Activated T-helper 2 cell treated with anti-CD3 and anti-CD28 coated beads, Interferon-gamma antibody, Interleukin-2, Interleukin-4, amounts not matched to agents 10 μg/mL and 5 μg/mL and 100 μg/mL, durations not matched to agents 14 hours and 24 hours and 36 hours (primary cell): ENCODE results near the gene AMER1. TPM values are rescaled to one million over a fixed set of nuclear protein-coding genes. Genes with fewer than 3 reads are reported as not detected.
"Not testable (repeated sequence)": the region's sequence is repeated elsewhere in the genome, so short reads cannot be mapped to it uniquely, and the experiment has no call there.

Experiments used
- DNase-seq: peaks from one replicate; pipeline ENCODE4 v3.0.0; 2021; ENCODE audit warnings: low spot score
- H3K27ac Mint-ChIP-seq: one replicate; pipeline ENCODE4 v1.8.0; 2021; ENCODE audit warnings: mixed read lengths
- H3K27me3 Mint-ChIP-seq: one replicate; pipeline ENCODE4 v1.8.0; 2021; ENCODE audit warnings: low read depth, mixed read lengths
- H3K36me3 Mint-ChIP-seq: one replicate; pipeline ENCODE4 v1.8.0; 2021; ENCODE audit warnings: low read depth, mixed read lengths
- H3K4me1 Mint-ChIP-seq: one replicate; pipeline ENCODE4 v1.8.0; 2021; ENCODE audit warnings: low read depth, mixed read lengths
- H3K4me3 Mint-ChIP-seq: one replicate; pipeline ENCODE4 v1.8.0; 2021; ENCODE audit warnings: low read depth, mild to moderate bottlenecking, moderate library complexity, mixed read lengths
- H3K9me3 Mint-ChIP-seq: one replicate; pipeline ENCODE4 v1.8.0; 2021; ENCODE audit warnings: mixed read lengths
- intact Hi-C: fragments of 100-400 bp; cut with micrococcal nuclease; formaldehyde crosslinking; loops from one replicate; pipeline ENCODE4 v1.15.1; 2023
- total RNA-seq: library from RNA; stranded (reverse); gene quantifications from 2 replicates; pipeline ENCODE4 v1.2.3, GENCODE V29; 2022

The AMER1 gene
- total RNA-seq = 5.4 TPM in 2 replicates

DNA sequence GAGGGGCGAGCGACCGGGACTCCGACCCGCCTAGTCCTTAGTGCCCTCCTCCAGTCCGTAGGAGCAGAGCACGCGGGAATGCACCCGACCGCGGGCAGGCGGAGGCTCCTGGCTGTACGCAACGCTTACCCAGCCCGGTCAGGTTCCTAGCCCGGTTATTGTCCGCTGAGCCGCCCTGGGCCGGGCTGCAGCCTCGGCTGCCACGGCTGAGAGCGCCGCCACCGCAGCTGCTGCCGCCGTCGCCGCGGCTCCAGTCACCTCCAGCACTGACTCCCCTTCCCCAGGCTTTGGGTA is at the start of gene AMER1:
TSS of gene AMER1 (minus strand) at position 268 of the 294 bp plus-strand sequence. CDS start 12,422 bp downstream, outside the sequence.
- no peak for DNase-seq
- Mint-ChIP-seq H3K4me1 (peaks cover 8% of the 10 kb centered on the region), H3K27ac (peak within 1 kb of the TSS; percentile 91), H3K36me3 (no peaks in the 10 kb centered on the region), H3K9me3 (no peaks in the 10 kb centered on the region), H3K27me3 (no peaks in the 10 kb centered on the region), H3K4me3 (peak within 1 kb of the TSS; percentile 87)
- intact Hi-C loops = loop anchor here (1.0 to 10.0 kb wide), 4 partner anchors 192 to 1329 kb away; partner anchors contain the start of genes LAS1L, MTMR8 and ZC4H2

DNA sequence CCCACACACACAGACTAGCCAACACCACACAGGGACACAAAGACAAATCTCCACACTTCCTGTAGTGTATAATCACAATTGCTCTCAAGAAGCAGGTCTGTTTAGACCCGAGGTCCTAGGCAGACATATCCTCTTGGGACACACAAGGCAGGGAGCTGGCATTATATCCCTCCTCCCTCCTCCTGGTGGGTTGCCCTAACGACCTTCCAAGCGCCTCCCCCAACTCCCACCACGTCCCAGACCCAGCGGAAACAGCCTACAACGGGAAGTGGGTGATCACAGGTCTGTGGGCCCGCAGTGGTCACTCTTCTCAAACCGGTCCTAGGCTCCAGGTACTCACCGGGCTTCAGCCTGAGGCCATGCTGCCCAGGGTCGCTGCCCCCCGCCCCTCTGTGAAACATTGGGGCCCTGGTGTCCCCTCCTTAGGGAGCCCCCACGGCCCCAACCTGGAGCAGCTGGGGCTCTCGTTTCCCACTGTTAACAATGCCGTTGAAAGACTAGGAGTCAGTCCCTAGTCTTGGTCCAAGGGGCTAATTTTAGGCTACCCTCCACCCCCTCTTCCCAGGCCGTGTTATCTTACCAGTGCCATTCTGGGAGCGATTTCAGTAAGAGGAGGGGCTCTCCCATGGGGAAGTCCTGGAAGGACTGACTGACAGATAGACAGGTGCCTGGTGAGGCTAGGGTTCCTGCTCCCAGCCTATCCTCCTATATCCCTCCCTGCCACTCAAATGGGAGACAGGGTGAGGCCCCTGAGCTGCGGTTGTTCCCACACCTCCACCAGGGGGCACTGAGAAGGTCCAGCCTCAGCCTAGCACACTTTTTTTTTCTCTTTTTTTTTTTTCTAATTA is 24.8 kb upstream of the AMER1 start, which contains the start of gene ASB12:
TSS of gene ASB12 (minus strand) at position 485 of the 848 bp plus-strand sequence. CDS start 4,957 bp downstream, outside the sequence.
- no peak within 1 kb of the TSS for H3K27ac Mint-ChIP-seq
- DNase-seq = no peak
- no peaks in the 10 kb centered on the region for H3K36me3 Mint-ChIP-seq
- H3K27me3 Mint-ChIP-seq = no peaks in the 10 kb centered on the region
- H3K9me3 Mint-ChIP-seq = no peaks in the 10 kb centered on the region
- intact Hi-C loops = no loop called here
- H3K4me3 Mint-ChIP-seq = no peak within 1 kb of the TSS
- no peaks in the 10 kb centered on the region for H3K4me1 Mint-ChIP-seq

DNA sequence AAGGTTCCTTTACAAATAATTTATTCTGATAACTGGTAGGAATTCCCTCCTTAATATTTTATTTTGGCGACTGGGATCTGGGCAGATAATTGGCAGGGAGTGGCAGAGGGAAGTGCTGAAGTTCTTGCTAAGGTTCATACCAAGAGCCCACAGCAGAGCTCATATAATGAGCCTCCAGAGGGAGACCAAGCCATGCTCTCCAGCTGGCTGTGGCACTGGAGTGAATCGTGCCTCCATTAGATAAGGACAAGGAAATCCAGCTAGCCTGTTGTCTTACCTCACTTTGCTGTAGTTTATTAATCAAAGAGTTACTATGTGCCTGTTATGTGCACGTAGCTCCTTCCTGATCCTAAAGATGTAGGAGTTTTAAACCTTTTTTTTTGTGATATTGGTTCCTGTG is 23.6 kb upstream of the AMER1 start:
- Mint-ChIP-seq H3K36me3 (no peaks in the 10 kb centered on the region), H3K4me3 (no peak overlapping the region), H3K4me1 (no peaks in the 10 kb centered on the region), H3K27ac (no peak overlapping the region), H3K27me3 (no peaks in the 10 kb centered on the region), H3K9me3 (no peaks in the 10 kb centered on the region)
- DNase-seq = no peak
- intact Hi-C loops = no loop called here

DNA sequence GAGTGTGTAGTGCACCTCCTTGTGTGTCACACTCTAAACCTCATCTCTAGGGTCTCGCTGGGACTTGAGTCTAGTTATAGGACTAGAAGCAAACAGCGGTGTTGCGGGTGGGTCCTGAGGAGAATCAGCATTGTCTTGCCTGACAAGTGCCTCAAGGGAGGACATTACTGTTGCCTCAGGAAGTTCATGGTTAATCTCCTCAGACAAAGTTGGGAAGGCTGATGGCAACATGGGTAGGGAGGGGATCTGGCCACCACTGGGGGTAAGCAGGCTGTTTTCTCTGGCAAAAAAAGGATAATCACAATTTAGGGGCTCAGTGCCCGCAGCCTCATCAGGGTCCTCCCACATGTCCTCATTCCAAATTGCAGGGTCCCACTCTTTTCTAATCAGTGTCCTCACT is 12.5 kb upstream of the AMER1 start:
- no peak for DNase-seq
- H3K27me3 Mint-ChIP-seq = no peaks in the 10 kb centered on the region
- no peaks in the 10 kb centered on the region for H3K9me3 Mint-ChIP-seq
- H3K27ac Mint-ChIP-seq = no peak overlapping the region
- intact Hi-C loops = no loop called here
- H3K36me3 Mint-ChIP-seq = no peaks in the 10 kb centered on the region
- no peaks in the 10 kb centered on the region for H3K4me1 Mint-ChIP-seq
- no peak overlapping the region for H3K4me3 Mint-ChIP-seq

DNA sequence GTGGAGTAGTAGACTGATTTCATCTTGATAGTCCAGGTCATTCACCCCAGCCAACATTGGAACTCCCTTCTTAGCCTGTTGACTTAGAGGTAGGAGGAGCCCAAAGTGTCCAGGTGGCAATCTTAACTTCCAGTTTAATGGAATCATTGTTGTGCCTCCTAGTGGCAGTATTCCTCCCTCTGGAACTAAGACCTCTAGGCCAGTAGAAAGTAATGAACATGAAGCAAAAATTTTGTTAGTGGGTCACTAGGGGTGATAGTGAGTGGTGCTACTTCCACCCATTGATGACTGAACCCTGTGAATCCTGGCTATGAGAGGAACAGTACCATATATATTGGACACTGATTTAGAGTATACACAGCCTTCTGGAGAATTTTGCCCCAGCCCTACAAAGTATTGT is 8.5 kb upstream of the AMER1 start:
- intact Hi-C loops, H3K27me3 Mint-ChIP-seq, H3K4me3 Mint-ChIP-seq, DNase-seq, H3K4me1 Mint-ChIP-seq, H3K36me3 Mint-ChIP-seq, H3K9me3 Mint-ChIP-seq, H3K27ac Mint-ChIP-seq: not testable (repeated sequence)

DNA sequence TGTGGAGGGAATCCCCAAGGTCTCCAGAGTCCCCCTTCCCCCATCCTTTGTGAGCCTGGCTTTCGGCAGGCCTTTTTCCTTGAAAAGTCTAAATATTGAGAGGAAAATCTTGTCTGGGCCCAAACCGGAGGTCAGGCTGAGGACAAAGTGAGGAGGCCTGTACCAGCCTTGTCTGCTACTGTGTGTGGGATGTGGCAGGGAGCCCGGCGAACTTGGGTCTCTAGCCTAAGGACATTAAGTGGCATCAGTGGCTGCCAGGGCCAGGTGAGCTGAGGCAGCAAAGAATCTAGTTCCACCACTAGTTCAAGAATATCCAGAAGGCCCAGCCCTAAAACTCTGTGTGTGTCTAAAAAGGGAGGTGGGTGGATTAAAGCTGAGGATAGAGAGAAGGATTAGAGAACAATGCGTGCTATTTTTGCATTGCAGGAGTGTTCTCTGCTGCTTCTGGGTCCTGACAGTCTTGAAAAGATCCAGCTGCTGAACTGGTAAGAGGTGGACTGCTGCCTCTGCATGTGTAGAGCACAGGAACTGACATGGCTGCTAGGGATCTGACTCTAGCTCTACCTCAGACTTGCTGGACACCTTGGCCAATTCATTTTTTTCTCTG is 1.2 kb upstream of the AMER1 start:
- H3K4me3 Mint-ChIP-seq = peak overlapping the region; percentile 87
- no peak for DNase-seq
- H3K27me3 Mint-ChIP-seq = no peaks in the 10 kb centered on the region
- intact Hi-C loops = loop anchor here (5.0 to 10.0 kb wide), 3 partner anchors 191 to 1328 kb away; partner anchors contain the start of genes LAS1L, MTMR8 and ZC4H2
- no peaks in the 10 kb centered on the region for H3K9me3 Mint-ChIP-seq
- H3K36me3 Mint-ChIP-seq = no peaks in the 10 kb centered on the region
- H3K4me1 Mint-ChIP-seq = peaks cover 7% of the 10 kb centered on the region
- H3K27ac Mint-ChIP-seq = peak overlapping the region; percentile 91

DNA sequence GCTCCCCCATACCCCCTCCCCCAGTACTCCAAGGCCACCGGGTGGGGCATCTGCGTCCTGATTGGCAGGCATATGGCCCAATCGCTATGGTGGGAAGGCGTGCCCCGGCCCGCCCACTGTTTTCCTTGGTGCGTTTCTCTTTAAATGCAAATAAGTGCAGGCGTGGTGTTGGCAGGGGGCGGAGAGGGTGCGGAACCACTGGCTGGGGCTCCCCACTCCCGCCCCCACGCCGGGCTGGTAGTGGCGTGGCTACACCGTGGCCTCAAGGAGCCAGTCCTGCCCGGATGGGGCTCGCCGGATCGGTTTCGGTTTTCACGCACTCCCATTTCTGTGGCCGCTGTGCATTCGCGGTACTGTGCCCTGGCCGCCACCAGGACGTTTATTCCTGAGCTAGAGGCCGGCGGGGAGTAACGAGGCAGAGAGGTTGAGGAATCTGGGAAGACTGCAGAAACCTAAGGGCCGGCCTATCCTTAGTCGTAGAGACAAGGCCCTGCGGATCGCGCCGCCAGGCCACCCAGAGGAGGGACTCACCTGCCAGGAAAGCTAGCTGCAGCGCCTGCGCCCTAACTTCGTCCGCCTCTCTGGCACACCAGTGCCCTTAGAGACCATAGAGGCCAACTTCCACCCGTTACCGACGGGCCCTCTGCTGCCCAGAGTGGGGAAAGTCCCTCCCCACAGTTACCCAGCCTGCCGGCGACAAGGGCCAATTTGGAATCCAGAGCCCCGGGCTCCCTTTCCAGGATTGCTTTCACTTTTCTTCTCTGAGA is 410 bp upstream of the AMER1 start:
- H3K4me1 Mint-ChIP-seq = peaks cover 8% of the 10 kb centered on the region
- no peaks in the 10 kb centered on the region for H3K36me3 Mint-ChIP-seq
- DNase-seq = peak; percentile 84
- intact Hi-C loops = loop anchor here (1.0 to 10.0 kb wide), 4 partner anchors 191 to 1329 kb away; partner anchors contain the start of genes LAS1L, MTMR8 and ZC4H2
- peak overlapping the region; percentile 87 for H3K4me3 Mint-ChIP-seq
- H3K27me3 Mint-ChIP-seq = no peaks in the 10 kb centered on the region
- no peaks in the 10 kb centered on the region for H3K9me3 Mint-ChIP-seq
- peak overlapping the region; percentile 91 for H3K27ac Mint-ChIP-seq

DNA sequence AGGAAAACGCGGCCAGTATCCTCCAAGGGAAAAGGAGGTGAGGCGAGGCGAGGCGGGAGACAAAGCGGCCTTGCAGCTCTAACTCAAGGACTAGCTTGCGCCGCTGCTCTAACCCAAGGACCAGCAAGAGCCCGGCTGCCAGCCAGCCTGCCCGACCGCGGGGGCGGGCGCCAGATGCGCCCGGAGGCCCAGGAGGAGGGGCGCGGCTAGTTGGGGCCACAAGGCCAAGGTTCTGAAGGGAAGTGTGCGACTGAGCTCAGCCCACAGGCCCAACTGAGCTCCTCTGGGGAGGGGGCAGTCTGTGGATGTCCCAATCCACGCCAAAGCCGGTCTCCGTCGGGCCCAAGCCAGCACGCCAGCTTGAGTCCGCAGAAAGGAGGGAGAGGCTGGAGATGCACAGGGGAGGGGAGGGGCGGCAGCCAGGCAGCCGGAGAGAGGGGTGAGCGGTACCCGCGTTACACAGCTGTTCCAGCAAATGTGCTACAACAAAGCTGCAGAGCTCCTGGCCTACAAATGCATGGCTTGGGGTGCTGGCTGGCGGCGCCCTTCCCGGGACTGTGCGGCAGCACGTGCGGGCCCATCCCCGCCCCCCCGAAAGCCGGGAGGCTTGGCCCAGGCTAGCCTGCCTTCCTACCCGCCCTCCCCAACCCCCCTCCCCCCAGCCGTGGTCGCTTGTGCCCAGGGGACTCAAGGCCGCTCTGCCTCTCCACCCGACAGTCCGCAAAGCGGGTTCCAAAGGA is 637 bp downstream of the AMER1 start:
- DNase-seq = peak; percentile 8
- no peaks in the 10 kb centered on the region for H3K27me3 Mint-ChIP-seq
- intact Hi-C loops = loop anchor here (1.0 to 10.0 kb wide), 4 partner anchors 192 to 1330 kb away; partner anchors contain the start of genes LAS1L, MTMR8 and ZC4H2
- H3K36me3 Mint-ChIP-seq = no peaks in the 10 kb centered on the region
- H3K27ac Mint-ChIP-seq = peak overlapping the region; percentile 33
- peaks cover 8% of the 10 kb centered on the region for H3K4me1 Mint-ChIP-seq
- H3K9me3 Mint-ChIP-seq = no peaks in the 10 kb centered on the region
- peak overlapping the region; percentile 87 for H3K4me3 Mint-ChIP-seq

DNA sequence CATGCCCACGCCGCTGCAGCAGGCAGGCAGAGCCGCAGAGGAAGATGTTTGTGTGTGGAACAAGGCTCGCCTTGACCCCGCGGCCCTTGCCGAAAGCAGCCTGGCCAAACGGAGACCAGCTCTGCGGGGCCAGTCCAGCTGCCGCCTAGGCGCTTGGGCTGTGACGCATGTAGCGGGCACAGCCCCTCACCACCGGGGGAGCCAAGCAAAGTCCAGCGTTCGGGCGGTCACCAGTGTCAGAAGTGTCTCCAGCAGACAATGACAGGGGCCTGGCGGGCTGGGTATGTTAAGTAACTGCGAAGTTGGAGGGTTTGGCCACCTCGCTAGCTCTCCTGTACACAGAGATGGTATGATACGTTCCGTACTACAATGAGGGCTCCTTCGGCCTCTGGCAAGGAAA is 1.3 kb downstream of the AMER1 start:
- intact Hi-C loops = loop anchor here (10.0 kb wide), 1 partner anchor 1331 kb away; the partner anchor contains the start of gene LAS1L
- no peaks in the 10 kb centered on the region for H3K27me3 Mint-ChIP-seq
- no peak for DNase-seq
- H3K27ac Mint-ChIP-seq = no peak overlapping the region
- peaks cover 8% of the 10 kb centered on the region for H3K4me1 Mint-ChIP-seq
- no peaks in the 10 kb centered on the region for H3K36me3 Mint-ChIP-seq
- peak overlapping the region; percentile 80 for H3K4me3 Mint-ChIP-seq
- no peaks in the 10 kb centered on the region for H3K9me3 Mint-ChIP-seq

DNA sequence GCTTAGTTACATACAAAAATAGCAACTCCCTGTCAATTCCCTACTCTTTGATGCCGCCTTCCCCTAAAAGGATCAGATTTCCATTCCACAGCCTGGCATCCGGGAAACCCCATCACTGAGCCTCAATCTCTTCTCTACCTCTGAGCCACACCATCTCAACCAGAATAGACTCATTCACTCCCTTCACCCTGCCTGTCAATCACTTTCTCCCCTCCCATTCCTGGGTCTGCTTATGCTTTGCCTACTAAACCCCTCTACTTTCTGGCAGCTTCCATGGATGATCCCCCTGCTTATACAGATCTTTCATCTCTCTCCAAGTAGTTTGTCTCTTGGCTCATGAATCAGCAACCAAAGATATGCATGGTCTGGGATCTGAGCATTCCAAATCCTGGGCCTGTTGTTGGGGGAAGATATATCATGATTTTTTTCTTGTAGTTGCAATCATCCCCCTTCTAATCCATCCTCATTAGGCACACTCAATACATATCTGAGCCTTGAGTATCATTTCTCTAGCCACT is 2.6 kb downstream of the AMER1 start:
- DNase-seq = no peak
- H3K4me3 Mint-ChIP-seq = no peak overlapping the region
- H3K36me3 Mint-ChIP-seq = no peaks in the 10 kb centered on the region
- no peak overlapping the region for H3K27ac Mint-ChIP-seq
- H3K27me3 Mint-ChIP-seq = no peaks in the 10 kb centered on the region
- peaks cover 8% of the 10 kb centered on the region for H3K4me1 Mint-ChIP-seq
- no peaks in the 10 kb centered on the region for H3K9me3 Mint-ChIP-seq
- intact Hi-C loops = loop anchor here (10.0 kb wide), 1 partner anchor 1332 kb away; the partner anchor contains the start of gene LAS1L

DNA sequence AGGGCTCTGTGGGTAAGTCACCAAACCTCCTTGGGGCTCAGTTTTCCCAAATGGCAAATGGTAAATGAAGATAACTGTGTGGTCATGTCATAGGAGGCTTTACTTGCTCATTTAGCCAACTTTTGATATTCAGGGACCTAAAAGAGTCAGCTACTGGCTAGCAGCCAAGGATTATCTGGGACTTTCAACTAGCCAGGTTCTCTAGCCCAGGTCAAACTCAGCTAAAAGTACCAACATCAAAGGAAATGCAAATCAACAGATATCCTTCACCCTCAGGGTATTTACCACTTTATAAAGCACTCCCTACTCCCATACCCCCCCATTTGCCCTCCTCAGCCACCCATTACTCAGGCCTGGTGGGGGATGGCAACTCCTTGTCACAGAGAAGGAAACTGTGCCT is 7.5 kb downstream of the AMER1 start:
- no peak for DNase-seq
- H3K27me3 Mint-ChIP-seq = no peaks in the 10 kb centered on the region
- peaks cover 3% of the 10 kb centered on the region for H3K36me3 Mint-ChIP-seq
- H3K27ac Mint-ChIP-seq = no peak overlapping the region
- peaks cover 5% of the 10 kb centered on the region for H3K4me1 Mint-ChIP-seq
- H3K9me3 Mint-ChIP-seq = no peaks in the 10 kb centered on the region
- intact Hi-C loops = no loop called here
- H3K4me3 Mint-ChIP-seq = no peak overlapping the region

DNA sequence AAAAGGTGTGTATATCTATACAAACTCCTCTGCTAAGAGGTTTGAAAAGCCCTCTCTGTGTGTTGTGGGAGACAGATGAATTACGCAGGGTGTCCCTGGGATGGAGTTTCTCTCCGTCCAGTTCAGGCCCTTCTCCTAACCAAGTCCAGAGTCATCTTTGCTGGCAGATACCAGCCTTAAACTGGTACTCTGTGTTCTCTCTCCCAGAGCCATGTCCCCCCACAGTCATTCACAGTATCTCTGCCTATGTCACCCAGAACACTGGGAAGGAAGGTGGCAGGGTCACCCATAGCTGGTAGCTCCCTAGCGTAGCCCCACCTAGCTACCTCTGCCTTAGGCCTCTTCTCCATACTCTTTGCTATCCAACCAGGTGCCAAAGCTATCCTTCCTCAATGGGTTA is 8.9 kb downstream of the AMER1 start:
- H3K9me3 Mint-ChIP-seq = no peaks in the 10 kb centered on the region
- no peaks in the 10 kb centered on the region for H3K27me3 Mint-ChIP-seq
- H3K27ac Mint-ChIP-seq = no peak overlapping the region
- H3K36me3 Mint-ChIP-seq = peaks cover 10% of the 10 kb centered on the region
- peaks cover 1% of the 10 kb centered on the region for H3K4me1 Mint-ChIP-seq
- no peak for DNase-seq
- H3K4me3 Mint-ChIP-seq = no peak overlapping the region
- intact Hi-C loops = no loop called here
